Pons (tissue), 1 donor: Measurements from ENCODE around the gene SLC25A38.

Experiments used
- DNase-seq: peaks from one replicate; pipeline ENCODE4 v3.0.0-alpha.2; 2016; ENCODE audit warnings: low spot score

Gene SLC25A38

DNA sequence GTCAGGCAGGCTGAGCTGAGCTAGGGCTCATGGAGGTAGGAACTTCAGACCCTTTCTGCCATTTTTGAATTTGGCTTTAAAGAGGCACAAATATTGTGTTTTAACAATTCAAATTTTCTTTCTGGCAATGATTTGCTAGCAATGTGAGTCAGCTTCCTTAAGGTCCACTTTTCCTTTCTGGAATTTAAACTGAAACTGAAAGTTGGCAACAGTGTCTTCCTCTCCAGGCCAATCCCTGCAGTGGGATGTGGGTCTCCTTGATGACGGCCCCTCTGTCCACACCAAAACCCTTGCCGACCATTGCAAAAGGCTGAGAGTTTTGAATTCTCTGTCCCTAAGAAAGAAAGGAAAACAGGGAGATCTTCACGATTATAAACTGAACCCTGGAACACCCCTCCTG lies 50.5 kb downstream of the SLC25A38 start:
- DNase-seq, result no peak

- DNase-seq, result no peak
These were observed 51.4 kb downstream of the SLC25A38 start for GRCh38 chr3:39434574-39434973.

DNA sequence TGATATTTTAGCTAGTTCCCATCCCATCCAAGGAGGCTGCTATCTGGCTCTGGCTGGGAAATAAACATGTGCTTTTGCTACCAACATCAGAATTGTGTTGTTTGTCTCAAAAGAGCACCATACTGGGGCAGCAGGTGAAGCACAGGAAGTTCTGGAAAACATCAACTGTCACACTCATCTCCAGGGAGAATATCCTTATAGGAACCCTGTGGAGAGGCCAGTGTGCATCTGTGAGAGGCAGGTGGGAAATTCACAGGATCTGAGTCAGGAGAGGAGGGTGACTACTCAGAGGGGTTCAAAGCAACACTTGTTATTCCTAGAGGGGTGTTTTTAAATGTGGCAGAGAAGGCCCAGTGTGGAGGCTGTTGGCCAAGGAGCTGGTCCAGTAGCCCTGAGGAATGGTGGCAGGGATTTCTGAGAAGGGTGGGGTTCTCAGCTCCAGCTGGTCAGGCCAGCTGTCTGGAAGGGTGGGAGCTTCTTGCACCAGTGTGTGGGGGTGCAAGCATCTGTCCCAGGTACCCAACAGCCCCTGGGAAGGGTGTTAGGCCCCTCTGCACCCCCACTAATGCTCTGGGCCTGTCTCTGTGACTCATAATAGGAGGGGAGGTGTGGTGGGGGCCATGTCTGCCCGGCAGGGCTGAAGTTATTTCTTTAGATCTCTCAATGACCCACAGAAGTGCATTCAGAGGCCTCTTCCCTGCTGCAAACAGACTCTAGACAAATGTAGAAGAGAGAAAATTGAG lies 52.0 kb downstream of the SLC25A38 start:
- no peak for DNase-seq

DNA sequence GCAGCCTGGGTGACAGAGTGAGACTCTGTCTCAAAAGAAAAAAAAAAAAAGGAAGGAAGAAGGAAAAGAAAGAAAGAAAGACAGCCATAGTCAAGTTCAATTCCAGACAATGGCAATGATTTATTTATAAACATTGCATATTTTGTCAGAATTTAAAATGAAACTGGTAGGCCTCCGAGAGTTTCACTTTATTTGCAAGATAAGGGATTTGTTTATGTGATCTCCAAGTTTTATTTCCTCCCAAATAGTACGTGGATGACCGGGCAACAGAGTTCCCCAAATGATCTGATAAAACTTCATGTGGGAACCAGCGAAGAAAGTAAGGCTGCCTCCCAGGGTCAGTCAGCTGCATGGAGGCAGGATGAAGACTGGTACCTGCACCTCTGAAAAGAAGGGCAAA lies 55.7 kb downstream of the SLC25A38 start:
- no peak for DNase-seq

DNA sequence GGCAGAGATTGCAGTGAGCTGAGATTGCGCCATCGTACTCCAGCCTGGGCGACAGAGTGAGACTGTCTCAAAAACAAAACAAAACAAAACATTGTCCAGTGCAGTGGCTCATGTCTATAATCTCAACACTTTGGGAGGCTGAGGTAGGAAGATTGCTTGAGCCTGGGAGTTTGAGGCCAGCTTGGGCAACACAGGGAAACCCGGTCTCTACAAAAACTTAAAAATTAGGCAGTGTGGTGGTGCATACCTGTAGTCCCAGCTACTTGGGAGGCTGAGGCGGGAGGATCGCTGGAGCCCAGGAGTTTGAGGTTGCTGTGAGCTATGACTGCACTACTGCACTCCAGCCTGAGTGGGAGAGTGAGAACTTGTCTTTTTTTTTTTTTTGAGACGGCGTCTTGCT lies 57.1 kb downstream of the SLC25A38 start:
- no peak for DNase-seq

DNA sequence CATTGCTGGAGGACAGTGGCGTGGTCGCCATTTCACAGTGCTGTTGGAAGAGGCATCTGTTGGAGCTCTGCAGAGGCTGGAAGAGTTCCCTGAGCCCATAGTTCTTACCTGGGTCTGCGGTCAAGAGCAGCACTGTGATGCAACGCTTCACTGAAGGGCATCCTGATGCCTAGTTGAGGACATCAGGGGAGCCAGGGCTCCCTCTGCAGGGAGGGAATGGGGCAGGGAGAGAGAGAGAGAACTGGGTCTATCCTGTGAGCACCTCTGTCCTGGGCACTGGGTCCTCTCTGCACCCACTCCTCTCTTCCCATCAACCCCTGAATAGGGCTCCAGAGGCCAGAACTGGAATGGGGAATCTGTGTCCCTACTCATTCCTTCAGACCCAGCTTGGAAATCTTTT lies 60.4 kb downstream of the SLC25A38 start:
- DNase-seq, result no peak

GRCh38 chr3:39445927-39446326 lies 62.8 kb downstream of the SLC25A38 start:
- no peak for DNase-seq

GRCh38 chr3:39446444-39446843 lies 63.3 kb downstream of the SLC25A38 start:
- DNase-seq, result no peak
